ENCODE measurements around the gene CDH8.

Gene CDH8

DNA sequence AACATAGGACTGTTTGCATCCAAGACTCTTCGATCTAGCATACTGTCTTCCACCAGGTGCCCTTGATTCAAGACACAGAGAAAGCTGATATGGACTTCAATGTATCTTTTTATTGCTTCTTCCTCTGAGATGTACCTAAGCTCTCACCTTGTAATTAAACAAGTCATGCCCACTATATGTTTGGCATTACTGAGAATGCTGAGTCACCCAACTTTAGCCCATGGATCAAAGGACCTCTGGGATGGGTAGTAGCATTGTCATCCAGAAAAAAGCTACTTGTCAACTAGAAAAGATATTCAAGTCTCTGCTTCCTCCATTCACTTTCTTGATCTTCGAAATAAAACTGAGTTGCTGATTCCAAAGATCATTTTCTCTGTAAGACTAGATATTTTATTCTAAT is 37.8 kb downstream of the CDH8 start:
- H2BK15ac ChIP-seq (ENCODE audit: low read length), result no peak overlapping the region
- H4K8ac ChIP-seq (ENCODE audit: low read depth, low read length), result no peak overlapping the region
- no peak overlapping the region for H2AFZ ChIP-seq (ENCODE audit: low read length)
- no peak overlapping the region for H2BK5ac ChIP-seq (ENCODE audit: low read length)
- H3K18ac ChIP-seq (ENCODE audit: low read length), result no peak overlapping the region
- H3K14ac ChIP-seq (ENCODE audit: low read length), result no peak overlapping the region
- no peak overlapping the region for H2BK12ac ChIP-seq (ENCODE audit: low read length)
- no peaks in the 10 kb centered on the region for H3K79me1 ChIP-seq (ENCODE audit: low read depth, low read length)
- no peak overlapping the region for H3K4me2 ChIP-seq (ENCODE audit: insufficient read depth, low read length, poor library complexity, severe bottlenecking)
- no peak for DNase-seq (ENCODE audit: low spot score)
- no CpG with 5 or more reads among the region's 2 CpGs for WGBS, 2 donors (ENCODE audit: extremely low coverage in 2 of 2, insufficient read length in 2 of 2, insufficient replicate concordance in 1 of 2)
- no peaks in the 10 kb centered on the region for H3K9me3 ChIP-seq (replicated peaks in 1 of 2; ENCODE audit: control insufficient read depth in 2 of 2, insufficient read depth in 1 of 2, low read depth in 1 of 2, low read length in 2 of 2)
- no peak overlapping the region for H3K27ac ChIP-seq (replicated peaks; ENCODE audit: low read length)
- no peaks in the 10 kb centered on the region for H3K4me1 ChIP-seq (ENCODE audit: control insufficient read depth in 2 of 2, insufficient read depth in 1 of 2, low read depth in 1 of 2, low read length in 2 of 2)
- H3K4me3 ChIP-seq (ENCODE audit: low read length in 2 of 2), result no peak overlapping the region
- H3K36me3 ChIP-seq (replicated peaks in 1 of 2; ENCODE audit: control insufficient read depth in 2 of 2, insufficient read depth in 2 of 2, low read length in 2 of 2), result no peaks in the 10 kb centered on the region
- H3K23ac ChIP-seq (ENCODE audit: low read depth, low read length, poor library complexity), result no peak overlapping the region
- H2BK120ac ChIP-seq (ENCODE audit: low read depth, low read length), result no peak overlapping the region
- H4K91ac ChIP-seq (ENCODE audit: low read depth, low read length, poor library complexity), result no peak overlapping the region
- no peak overlapping the region for H3K9ac ChIP-seq (ENCODE audit: low read depth, low read length, poor library complexity)
- H3K27me3 ChIP-seq (ENCODE audit: control insufficient read depth in 3 of 3, insufficient read depth in 3 of 3, low read depth in 1 of 3, low read length in 3 of 3), result no peaks in the 10 kb centered on the region
- no peak overlapping the region for H2AK5ac ChIP-seq (ENCODE audit: low read depth, low read length)
- H3K4ac ChIP-seq (ENCODE audit: low read length), result no peak overlapping the region

DNA sequence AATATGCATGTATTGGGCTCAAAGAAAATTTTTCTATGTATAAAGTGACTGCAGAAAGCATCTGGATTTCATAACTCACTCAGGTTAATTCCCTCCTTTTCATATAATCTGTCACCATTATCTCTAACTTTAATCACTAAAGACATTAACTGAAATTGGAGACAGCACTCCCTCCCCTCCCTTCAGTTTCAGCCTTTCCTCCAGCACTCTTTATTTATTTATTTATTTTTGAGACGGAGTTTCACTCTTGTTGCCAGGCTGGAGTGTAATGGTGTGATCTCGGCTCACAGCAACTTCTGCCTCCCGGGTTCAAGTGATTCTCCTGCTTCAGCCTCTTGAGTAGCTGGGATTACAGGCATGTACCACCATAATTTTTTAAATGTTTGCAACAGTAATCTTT is 43.1 kb downstream of the CDH8 start:
- Histone ChIP-seq H2AFZ (ENCODE audit: low read length) (no peak overlapping the region), H3K4me2 (ENCODE audit: insufficient read depth, low read length, poor library complexity, severe bottlenecking) (no peak overlapping the region), H2BK12ac (ENCODE audit: low read length) (no peak overlapping the region), H3K9me3 (replicated peaks in 1 of 2; ENCODE audit: control insufficient read depth in 2 of 2, insufficient read depth in 1 of 2, low read depth in 1 of 2, low read length in 2 of 2) (no peaks in the 10 kb centered on the region), H3K14ac (ENCODE audit: low read length) (no peak overlapping the region), H3K4me1 (ENCODE audit: control insufficient read depth in 2 of 2, insufficient read depth in 1 of 2, low read depth in 1 of 2, low read length in 2 of 2) (no peaks in the 10 kb centered on the region), H3K23ac (ENCODE audit: low read depth, low read length, poor library complexity) (no peak overlapping the region), H2BK15ac (ENCODE audit: low read length) (no peak overlapping the region), H3K36me3 (replicated peaks in 1 of 2; ENCODE audit: control insufficient read depth in 2 of 2, insufficient read depth in 2 of 2, low read length in 2 of 2) (no peaks in the 10 kb centered on the region), H3K27me3 (ENCODE audit: control insufficient read depth in 3 of 3, insufficient read depth in 3 of 3, low read depth in 1 of 3, low read length in 3 of 3) (no peaks in the 10 kb centered on the region), H3K4ac (ENCODE audit: low read length) (no peak overlapping the region), H3K27ac (replicated peaks; ENCODE audit: low read length) (no peak overlapping the region), H4K91ac (ENCODE audit: low read depth, low read length, poor library complexity) (no peak overlapping the region), H2BK120ac (ENCODE audit: low read depth, low read length) (no peak overlapping the region), H3K79me1 (ENCODE audit: low read depth, low read length) (no peaks in the 10 kb centered on the region), H3K18ac (ENCODE audit: low read length) (no peak overlapping the region), H3K9ac (ENCODE audit: low read depth, low read length, poor library complexity) (no peak overlapping the region), H2AK5ac (ENCODE audit: low read depth, low read length) (no peak overlapping the region), H3K4me3 (ENCODE audit: low read length in 2 of 2) (no peak overlapping the region), H4K8ac (ENCODE audit: low read depth, low read length) (no peak overlapping the region), H2BK5ac (ENCODE audit: low read length) (no peak overlapping the region)
- no CpG with 5 or more reads among the region's 3 CpGs for whole genome bisulfite sequencing, 2 donors (ENCODE audit: extremely low coverage in 2 of 2, insufficient read length in 2 of 2, insufficient replicate concordance in 1 of 2)
- DNase-seq (ENCODE audit: low spot score), result no peak

DNA sequence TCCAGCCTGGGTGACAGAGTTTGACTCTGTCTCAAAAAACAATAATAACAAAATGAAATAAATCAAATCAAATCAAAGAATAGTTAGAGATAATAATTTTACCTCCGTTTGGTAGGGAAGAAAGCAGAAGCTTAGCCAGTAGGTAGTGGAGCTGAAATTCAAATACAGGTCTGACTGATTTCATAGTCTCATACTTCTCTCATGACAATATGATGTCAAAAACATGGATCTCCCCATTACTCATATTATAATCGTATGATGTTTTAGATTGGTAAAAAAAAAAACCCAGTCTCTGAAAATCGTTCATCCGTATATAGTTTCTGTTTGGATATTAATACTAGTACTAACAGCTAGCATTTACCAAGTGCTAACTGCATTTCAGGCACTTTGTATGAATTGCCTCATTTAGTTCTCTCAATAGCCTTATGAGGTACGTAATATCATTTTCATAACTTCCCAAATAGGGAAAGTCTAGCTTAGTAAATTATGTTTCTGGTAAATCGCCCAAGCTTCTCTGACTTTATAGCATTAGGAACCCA is 48.7 kb downstream of the CDH8 start:
- Histone ChIP-seq H3K36me3 (replicated peaks in 1 of 2; ENCODE audit: control insufficient read depth in 2 of 2, insufficient read depth in 2 of 2, low read length in 2 of 2) (no peaks in the 10 kb centered on the region), H2AK5ac (ENCODE audit: low read depth, low read length) (no peak overlapping the region), H2BK120ac (ENCODE audit: low read depth, low read length) (no peak overlapping the region), H2BK5ac (ENCODE audit: low read length) (no peak overlapping the region), H3K4me1 (ENCODE audit: control insufficient read depth in 2 of 2, insufficient read depth in 1 of 2, low read depth in 1 of 2, low read length in 2 of 2) (no peaks in the 10 kb centered on the region), H2BK15ac (ENCODE audit: low read length) (no peak overlapping the region), H2AFZ (ENCODE audit: low read length) (no peak overlapping the region), H4K91ac (ENCODE audit: low read depth, low read length, poor library complexity) (no peak overlapping the region), H3K4me3 (ENCODE audit: low read length in 2 of 2) (no peak overlapping the region), H3K4ac (ENCODE audit: low read length) (no peak overlapping the region), H3K79me1 (ENCODE audit: low read depth, low read length) (no peaks in the 10 kb centered on the region), H3K9ac (ENCODE audit: low read depth, low read length, poor library complexity) (no peak overlapping the region), H3K27me3 (ENCODE audit: control insufficient read depth in 3 of 3, insufficient read depth in 3 of 3, low read depth in 1 of 3, low read length in 3 of 3) (no peaks in the 10 kb centered on the region), H3K23ac (ENCODE audit: low read depth, low read length, poor library complexity) (no peak overlapping the region), H3K9me3 (replicated peaks in 1 of 2; ENCODE audit: control insufficient read depth in 2 of 2, insufficient read depth in 1 of 2, low read depth in 1 of 2, low read length in 2 of 2) (no peaks in the 10 kb centered on the region), H3K14ac (ENCODE audit: low read length) (no peak overlapping the region), H2BK12ac (ENCODE audit: low read length) (no peak overlapping the region), H3K4me2 (ENCODE audit: insufficient read depth, low read length, poor library complexity, severe bottlenecking) (no peak overlapping the region), H3K27ac (replicated peaks; ENCODE audit: low read length) (no peak overlapping the region), H3K18ac (ENCODE audit: low read length) (no peak overlapping the region), H4K8ac (ENCODE audit: low read depth, low read length) (no peak overlapping the region)
- no CpG with 5 or more reads among the region's 6 CpGs for WGBS, 2 donors (ENCODE audit: extremely low coverage in 2 of 2, insufficient read length in 2 of 2, insufficient replicate concordance in 1 of 2)
- DNase-seq (ENCODE audit: low spot score), result no peak

DNA sequence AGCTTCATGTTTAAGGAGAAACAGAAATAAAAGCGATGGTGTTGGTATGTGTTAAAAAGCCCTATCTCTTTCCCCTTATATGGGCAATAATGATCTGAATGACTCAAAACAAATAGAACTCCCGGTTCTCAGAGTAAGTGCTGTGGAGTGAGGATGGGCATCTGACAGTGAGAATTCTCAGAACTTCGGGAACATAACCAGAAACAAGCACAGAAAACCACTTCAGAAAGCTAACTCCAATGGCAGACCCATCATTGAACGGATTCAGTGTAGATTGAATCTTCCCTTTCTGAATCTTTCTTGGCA is 67.2 kb downstream of the CDH8 start:
- Histone ChIP-seq H3K14ac (ENCODE audit: low read length) (no peak overlapping the region), H3K18ac (ENCODE audit: low read length) (no peak overlapping the region), H2BK5ac (ENCODE audit: low read length) (no peak overlapping the region), H2BK120ac (ENCODE audit: low read depth, low read length) (no peak overlapping the region), H3K4me2 (ENCODE audit: insufficient read depth, low read length, poor library complexity, severe bottlenecking) (no peak overlapping the region), H3K23ac (ENCODE audit: low read depth, low read length, poor library complexity) (no peak overlapping the region), H3K79me1 (ENCODE audit: low read depth, low read length) (no peaks in the 10 kb centered on the region), H3K9ac (ENCODE audit: low read depth, low read length, poor library complexity) (no peak overlapping the region), H3K4me3 (ENCODE audit: low read length in 2 of 2) (no peak overlapping the region), H2BK15ac (ENCODE audit: low read length) (no peak overlapping the region), H2AK5ac (ENCODE audit: low read depth, low read length) (no peak overlapping the region), H3K36me3 (replicated peaks in 1 of 2; ENCODE audit: control insufficient read depth in 2 of 2, insufficient read depth in 2 of 2, low read length in 2 of 2) (no peaks in the 10 kb centered on the region), H2AFZ (ENCODE audit: low read length) (no peak overlapping the region), H3K4me1 (ENCODE audit: control insufficient read depth in 2 of 2, insufficient read depth in 1 of 2, low read depth in 1 of 2, low read length in 2 of 2) (peaks cover 0 to 3% of the 10 kb centered on the region in 2 donors), H4K8ac (ENCODE audit: low read depth, low read length) (no peak overlapping the region), H3K27me3 (ENCODE audit: control insufficient read depth in 3 of 3, insufficient read depth in 3 of 3, low read depth in 1 of 3, low read length in 3 of 3) (no peaks in the 10 kb centered on the region), H3K4ac (ENCODE audit: low read length) (no peak overlapping the region), H3K27ac (replicated peaks; ENCODE audit: low read length) (no peak overlapping the region), H2BK12ac (ENCODE audit: low read length) (no peak overlapping the region), H3K9me3 (replicated peaks in 1 of 2; ENCODE audit: control insufficient read depth in 2 of 2, insufficient read depth in 1 of 2, low read depth in 1 of 2, low read length in 2 of 2) (peaks cover 0 to 5% of the 10 kb centered on the region in 2 donors), H4K91ac (ENCODE audit: low read depth, low read length, poor library complexity) (no peak overlapping the region)
- no peak for DNase-seq (ENCODE audit: low spot score)
- no CpG with 5 or more reads among the region's 4 CpGs for WGBS, 2 donors (ENCODE audit: extremely low coverage in 2 of 2, insufficient read length in 2 of 2, insufficient replicate concordance in 1 of 2)
